Loucy (cell line): ENCODE results near the gene PBLD.
"Not testable (repeated sequence)": the region's sequence is repeated elsewhere in the genome, so short reads cannot be mapped to it uniquely, and the experiment has no call there.

Experiments used
- H2AFZ ChIP-seq: fragments of 200-600 bp; sonication (generic); 2 replicates; pipeline ENCODE4 v1.6.0; 2016; ENCODE audit warnings: antibody characterized with exemption, mild to moderate bottlenecking, low read length, moderate library complexity
- H3F3A ChIP-seq: fragments of 200-600 bp; 2 replicates; pipeline ENCODE4 v1.6.0; 2016; ENCODE audit warnings: antibody characterized with exemption, low read depth, mild to moderate bottlenecking
- H3K27me3 ChIP-seq: fragments of 200-600 bp; sonication (generic); 2 replicates; pipeline ENCODE4 v1.6.1; 2014; ENCODE audit warnings: low read length, mild to moderate bottlenecking; ENCODE audit not compliant: insufficient read depth, poor library complexity, severe bottlenecking
- H3K36me3 ChIP-seq: fragments of 200-600 bp; sonication (generic); 2 replicates; pipeline ENCODE4 v1.6.1; 2016; ENCODE audit warnings: low read length; ENCODE audit not compliant: insufficient read depth
- H3K4me1 ChIP-seq: fragments of 200-600 bp; sonication (generic); 2 replicates; pipeline ENCODE4 v1.5.1; 2014; ENCODE audit warnings: low read length, mild to moderate bottlenecking; ENCODE audit not compliant: insufficient read depth, poor library complexity, severe bottlenecking
- H3K4me2 ChIP-seq: fragments of 200-600 bp; sonication (generic); 2 replicates; pipeline ENCODE4 v1.6.0; 2014; ENCODE audit warnings: antibody characterized with exemption, low read length, low read depth, mild to moderate bottlenecking; ENCODE audit not compliant: poor library complexity, severe bottlenecking
- H3K4me3 ChIP-seq: fragments of 200-600 bp; sonication (generic); 2 replicates; pipeline ENCODE4 v1.5.1; 2014; ENCODE audit warnings: low read length, mild to moderate bottlenecking, mixed read lengths; ENCODE audit not compliant: poor library complexity, severe bottlenecking
- H3K79me2 ChIP-seq: fragments of 200-600 bp; sonication (generic); 2 replicates; pipeline ENCODE4 v1.6.1; 2014; ENCODE audit warnings: low read length; ENCODE audit not compliant: insufficient read depth
- H3K9ac ChIP-seq: fragments of 200-600 bp; sonication (generic); 2 replicates; pipeline ENCODE4 v1.6.0; 2014; ENCODE audit warnings: mild to moderate bottlenecking, low read depth, low read length, moderate library complexity; ENCODE audit not compliant: poor library complexity, severe bottlenecking
- H3K9me2 ChIP-seq: fragments of 200-600 bp; sonication (generic); replicated peaks from 2 replicates; pipeline ENCODE4 v1.6.1; 2016; ENCODE audit warnings: low read depth, low read length, mixed read lengths
- H3K9me3 ChIP-seq: fragments of 200-600 bp; sonication (generic); 2 replicates; pipeline ENCODE4 v1.6.1; 2014; ENCODE audit warnings: mild to moderate bottlenecking, antibody characterized with exemption, low read length, low read depth; ENCODE audit not compliant: insufficient read depth
- H4K20me1 ChIP-seq: fragments of 200-600 bp; sonication (generic); 2 replicates; pipeline ENCODE4 v1.6.0; 2014; ENCODE audit warnings: antibody characterized with exemption, low read length, mild to moderate bottlenecking; ENCODE audit not compliant: insufficient read depth, poor library complexity, severe bottlenecking
- EZH2phosphoT487 ChIP-seq: fragments of 200-600 bp; IDR thresholded peaks from 2 replicates; pipeline ENCODE4 v1.6.1; 2018; ENCODE audit warnings: antibody characterized with exemption, mild to moderate bottlenecking, moderate library complexity, borderline replicate concordance
- TF ChIP-seq, protein P1 (sequence below): fragments of 200-600 bp; sonication (generic); conservative IDR thresholded peaks from 2 replicates; pipeline ENCODE4 v1.5.1; 2014; ENCODE audit warnings: mild to moderate bottlenecking, antibody characterized with exemption, low read length

PBLD gene

GRCh38 chr10:68280758-68281157 is 52.0 kb downstream of the PBLD start:
- no peak overlapping the region for H2AFZ ChIP-seq
- no peaks in the 10 kb centered on the region for H3K27me3 ChIP-seq
- H3K4me2 ChIP-seq, result no peak overlapping the region
- H3K4me3 ChIP-seq, result no peak overlapping the region
- no peaks in the 10 kb centered on the region for H3K9me2 ChIP-seq
- H3F3A ChIP-seq, result no peaks in the 10 kb centered on the region
- H4K20me1 ChIP-seq, result no peaks in the 10 kb centered on the region
- H3K4me1 ChIP-seq, result no peaks in the 10 kb centered on the region
- TF ChIP-seq EZH2phosphoT487, result no peak
- TF ChIP-seq, protein P1, sequence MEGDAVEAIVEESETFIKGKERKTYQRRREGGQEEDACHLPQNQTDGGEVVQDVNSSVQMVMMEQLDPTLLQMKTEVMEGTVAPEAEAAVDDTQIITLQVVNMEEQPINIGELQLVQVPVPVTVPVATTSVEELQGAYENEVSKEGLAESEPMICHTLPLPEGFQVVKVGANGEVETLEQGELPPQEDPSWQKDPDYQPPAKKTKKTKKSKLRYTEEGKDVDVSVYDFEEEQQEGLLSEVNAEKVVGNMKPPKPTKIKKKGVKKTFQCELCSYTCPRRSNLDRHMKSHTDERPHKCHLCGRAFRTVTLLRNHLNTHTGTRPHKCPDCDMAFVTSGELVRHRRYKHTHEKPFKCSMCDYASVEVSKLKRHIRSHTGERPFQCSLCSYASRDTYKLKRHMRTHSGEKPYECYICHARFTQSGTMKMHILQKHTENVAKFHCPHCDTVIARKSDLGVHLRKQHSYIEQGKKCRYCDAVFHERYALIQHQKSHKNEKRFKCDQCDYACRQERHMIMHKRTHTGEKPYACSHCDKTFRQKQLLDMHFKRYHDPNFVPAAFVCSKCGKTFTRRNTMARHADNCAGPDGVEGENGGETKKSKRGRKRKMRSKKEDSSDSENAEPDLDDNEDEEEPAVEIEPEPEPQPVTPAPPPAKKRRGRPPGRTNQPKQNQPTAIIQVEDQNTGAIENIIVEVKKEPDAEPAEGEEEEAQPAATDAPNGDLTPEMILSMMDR, result no peak
- no peaks in the 10 kb centered on the region for H3K9me3 ChIP-seq
- H3K36me3 ChIP-seq, result no peaks in the 10 kb centered on the region
- H3K9ac ChIP-seq, result no peak overlapping the region
- no peaks in the 10 kb centered on the region for H3K79me2 ChIP-seq

- H3K79me2 ChIP-seq, H4K20me1 ChIP-seq, H3K9me2 ChIP-seq, H3K9me3 ChIP-seq, H3K4me1 ChIP-seq, H3K4me2 ChIP-seq, H3K4me3 ChIP-seq, H3K36me3 ChIP-seq, H3K27me3 ChIP-seq, H3F3A ChIP-seq, H3K9ac ChIP-seq, H2AFZ ChIP-seq: not testable (repeated sequence)
Measured at GRCh38 chr10:68278906-68279753, 53.6 kb downstream of the PBLD start.

GRCh38 chr10:68277814-68278213 is 54.9 kb downstream of the PBLD start:
- not testable (repeated sequence) for H3K79me2 ChIP-seq, H3K4me1 ChIP-seq, H4K20me1 ChIP-seq, H3K36me3 ChIP-seq, H3K9ac ChIP-seq, H2AFZ ChIP-seq, H3K4me3 ChIP-seq, H3K4me2 ChIP-seq, H3K9me3 ChIP-seq, H3K27me3 ChIP-seq, H3K9me2 ChIP-seq, H3F3A ChIP-seq

DNA sequence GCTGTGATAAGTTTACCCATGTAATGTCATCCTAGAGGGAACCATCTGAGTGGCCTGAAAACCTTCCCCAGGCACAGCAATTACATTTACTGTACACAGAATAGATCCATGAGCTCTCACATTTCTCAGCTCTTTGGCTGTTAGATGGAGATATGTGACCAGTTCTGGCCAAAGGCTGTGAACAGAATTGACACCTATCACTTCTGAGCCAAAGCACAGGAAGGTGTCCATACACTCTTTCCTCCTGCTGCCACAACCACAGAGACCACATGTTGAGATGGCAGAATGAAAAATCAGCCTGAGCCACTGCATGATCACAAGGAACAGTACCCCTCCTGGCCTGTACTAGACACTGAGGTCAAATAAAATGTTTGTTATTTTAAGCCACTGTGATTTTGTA is 56.5 kb downstream of the PBLD start:
- TF ChIP-seq, protein P1, result no peak
- TF ChIP-seq EZH2phosphoT487, result no peak
- no peaks in the 10 kb centered on the region for H3K9me2 ChIP-seq
- no peaks in the 10 kb centered on the region for H3K9me3 ChIP-seq
- no peaks in the 10 kb centered on the region for H3K27me3 ChIP-seq
- no peaks in the 10 kb centered on the region for H3F3A ChIP-seq
- H3K4me3 ChIP-seq, result no peak overlapping the region
- no peak overlapping the region for H2AFZ ChIP-seq
- no peaks in the 10 kb centered on the region for H3K4me1 ChIP-seq
- H4K20me1 ChIP-seq, result no peaks in the 10 kb centered on the region
- no peaks in the 10 kb centered on the region for H3K79me2 ChIP-seq
- H3K4me2 ChIP-seq, result no peak overlapping the region
- no peaks in the 10 kb centered on the region for H3K36me3 ChIP-seq
- no peak overlapping the region for H3K9ac ChIP-seq
